ENCODE results near the gene IDH3A. TPM values are rescaled to one million over a fixed set of nuclear protein-coding genes. Genes with fewer than 3 reads are reported as not detected.

Gene IDH3A
- total RNA-seq, 1 experiment from 2014 or later: 115 TPM

GRCh38 chr15:78205856-78206255 lies 56.7 kb downstream of the IDH3A start:
- Histone ChIP-seq H3K36me3 (ENCODE audit: control insufficient read depth in 1 of 2, insufficient read depth in 2 of 2, low read length in 2 of 2) (no peaks in the 10 kb centered on the region), H3K4me1 (ENCODE audit: control insufficient read depth in 1 of 2, insufficient read depth in 2 of 2, low read length in 2 of 2) (peaks cover 13 to 30% of the 10 kb centered on the region in 2 experiments), H4K20me1 (ENCODE audit: insufficient read depth) (no peaks in the 10 kb centered on the region), H3K27ac (ENCODE audit: low read depth, low read length) (no peak overlapping the region), H3K79me2 (ENCODE audit: insufficient read depth, low read length) (no peaks in the 10 kb centered on the region), H3K27me3 (ENCODE audit: insufficient read depth, low read length) (no peaks in the 10 kb centered on the region), H2AFZ (ENCODE audit: low read depth, low read length, poor library complexity, severe bottlenecking) (no peak overlapping the region), H3K9me3 (ENCODE audit: control insufficient read depth in 1 of 2, insufficient read depth in 1 of 2, low read depth in 1 of 2, low read length in 2 of 2) (no peaks in the 10 kb centered on the region), H3K4me2 (ENCODE audit: low read length) (no peak overlapping the region), H3K4me3 (replicated peaks in 1 of 2; ENCODE audit: low read depth in 1 of 2, low read length in 2 of 2) (no peak overlapping the region), H3K9me2 (ENCODE audit: insufficient read depth) (no peaks in the 10 kb centered on the region), H3K9ac (ENCODE audit: low read length) (no peak overlapping the region)
- intact Hi-C loops (cut with micrococcal nuclease): no loop called here
- RAD21 ChIA-PET (ENCODE audit: low non-redundant PET in 1 of 2, low total read pairs in 2 of 2, uncharacterized antibody in 2 of 2, unreplicated experiment in 2 of 2): no interaction called here
- no TSS peak for BruUV-seq (replicated peaks)
- POLR2A ChIA-PET: no interaction called here
- DNase-seq (ENCODE audit: low read depth, low spot score): no peak
- no peak for TF ChIP-seq ZFX (IDR thresholded peaks at IDR 0.05)
- no peak for TF ChIP-seq CTCF (IDR thresholded peaks at IDR 0.05 in 2 of 3, conservative IDR thresholded peaks at IDR 0.05 in 1 of 3; ENCODE audit: borderline replicate concordance in 1 of 3, insufficient read depth in 1 of 3, low read depth in 2 of 3, low read length in 2 of 3)
- no peak for TF ChIP-seq YY1 (IDR thresholded peaks at IDR 0.05; ENCODE audit: extremely low read depth, insufficient replicate concordance, low read depth, low read length)
- TF ChIP-seq CEBPB (IDR thresholded peaks at IDR 0.05; ENCODE audit: low read depth): no peak
- TF ChIP-seq EGR1 (IDR thresholded peaks at IDR 0.05; ENCODE audit: low read depth): no peak
- no peak for TF ChIP-seq SIN3A (IDR thresholded peaks at IDR 0.05; ENCODE audit: low read depth)
- no peak for TF ChIP-seq REST (IDR thresholded peaks at IDR 0.05; ENCODE audit: low read depth)
- no peak for TF ChIP-seq POLR2A (IDR thresholded peaks at IDR 0.05; ENCODE audit: borderline replicate concordance, extremely low read depth, insufficient read depth, insufficient read length)
- TF ChIP-seq CBX3 (IDR thresholded peaks at IDR 0.05; ENCODE audit: low read depth): no peak
- TF ChIP-seq ELF1 (IDR thresholded peaks at IDR 0.05; ENCODE audit: borderline replicate concordance, low read depth): no peak
- no peak for TF ChIP-seq RAD21 (IDR thresholded peaks at IDR 0.05; ENCODE audit: low read depth)
- no peak for TF ChIP-seq ZBTB33 (IDR thresholded peaks at IDR 0.05; ENCODE audit: extremely low read depth, insufficient replicate concordance, low read length)
- no peak for TF ChIP-seq MAX (IDR thresholded peaks at IDR 0.05)
- TF ChIP-seq ZNF274 (IDR thresholded peaks at IDR 0.05; ENCODE audit: low read depth, low read length): no peak
- TF ChIP-seq EZH2 (IDR thresholded peaks at IDR 0.05): no peak
- TF ChIP-seq POLR2AphosphoS5 (IDR thresholded peaks at IDR 0.05; ENCODE audit: low read depth, low read length): no peak
- TF ChIP-seq SP1 (IDR thresholded peaks at IDR 0.05; ENCODE audit: low read depth): no peak
- no peak for TF ChIP-seq SRF (IDR thresholded peaks at IDR 0.05; ENCODE audit: low read depth)
- TF ChIP-seq JUND (IDR thresholded peaks at IDR 0.05): no peak
- no peak for ATAC-seq
- CTCF ChIA-PET: interaction anchor here (3.5 kb wide), 1 partner anchor 11 kb away, joined by 21 read pairs; no protein-coding TSS in a partner anchor
